Measurements from ENCODE around the gene PRLR. TPM values are rescaled to one million over a fixed set of nuclear protein-coding genes. Genes with fewer than 3 reads are reported as not detected.
"Not testable (repeated sequence)": the region's sequence is repeated elsewhere in the genome, so short reads cannot be mapped to it uniquely, and the experiment has no call there.

PRLR gene
- total and polyA plus RNA-seq, 3 experiments from 2014 or later: not detected

- no peaks in the 10 kb centered on the region for H3K9me3 Mint-ChIP-seq
These were observed 31.6 kb downstream of the PRLR start for GRCh38 chr5:35198686-35199085.

GRCh38 chr5:35198075-35198474, 32.2 kb downstream of the PRLR start:
- Mint-ChIP-seq H3K27me3 (peaks cover 16 to 20% of the 10 kb centered on the region in 2 donors), H3K4me3 (no peak overlapping the region), H3K9me3 (no peaks in the 10 kb centered on the region), H3K4me1 (no peaks in the 10 kb centered on the region), H3K27ac (no peak overlapping the region), H3K36me3 (no peaks in the 10 kb centered on the region)
- no peaks in the 10 kb centered on the region for H3K9me3 ChIP-seq (ENCODE audit: low read length)
- no peak overlapping the region for H3K27ac ChIP-seq (ENCODE audit: low read depth, low read length)
- ChIA-PET CTCF (interaction anchor here (1.1 to 1.5 kb wide), 2 partner anchors 15 to 453 kb away, joined by 3 to 4 read pairs; no protein-coding TSS in a partner anchor), POLR2A (no interaction called here)
- H3K36me3 ChIP-seq (ENCODE audit: insufficient read depth, low read length): no peaks in the 10 kb centered on the region
- peaks cover 3% of the 10 kb centered on the region for H3K27me3 ChIP-seq (ENCODE audit: insufficient read depth, low read length, poor library complexity, severe bottlenecking)
- H3K4me1 ChIP-seq (ENCODE audit: insufficient read depth, low read length): no peaks in the 10 kb centered on the region
- no peak for DNase-seq
- H3K4me3 ChIP-seq (ENCODE audit: low read length): no peak overlapping the region

More at GRCh38 chr5:35198686-35199085, 31.6 kb downstream of the PRLR start:
- H3K4me1 Mint-ChIP-seq: no peaks in the 10 kb centered on the region
- peaks cover 21 to 24% of the 10 kb centered on the region in 2 donors for H3K27me3 Mint-ChIP-seq
- H3K36me3 ChIP-seq (ENCODE audit: insufficient read depth, low read length): no peaks in the 10 kb centered on the region
- no peak overlapping the region for H3K4me3 ChIP-seq (ENCODE audit: low read length)
- H3K36me3 Mint-ChIP-seq: no peaks in the 10 kb centered on the region
- ChIA-PET CTCF (interaction anchor here (1.1 to 1.5 kb wide), 2 partner anchors 15 to 452 kb away, joined by 3 to 4 read pairs; no protein-coding TSS in a partner anchor), POLR2A (no interaction called here)
- no peak overlapping the region for H3K27ac ChIP-seq (ENCODE audit: low read depth, low read length)
- no peak for DNase-seq
- no peaks in the 10 kb centered on the region for H3K4me1 ChIP-seq (ENCODE audit: insufficient read depth, low read length)
- H3K4me3 Mint-ChIP-seq: no peak overlapping the region
- H3K9me3 ChIP-seq (ENCODE audit: low read length): no peaks in the 10 kb centered on the region
- no peak overlapping the region for H3K27ac Mint-ChIP-seq
- H3K27me3 ChIP-seq (ENCODE audit: insufficient read depth, low read length, poor library complexity, severe bottlenecking): peaks cover 3% of the 10 kb centered on the region

- H3K4me1 Mint-ChIP-seq: no peaks in the 10 kb centered on the region
- peaks cover 16 to 20% of the 10 kb centered on the region in 2 donors for H3K27me3 Mint-ChIP-seq
- no peaks in the 10 kb centered on the region for H3K9me3 Mint-ChIP-seq
- peak overlapping the region in 1 of 8 donors; percentile 39 for H3K27ac Mint-ChIP-seq
- ChIA-PET POLR2A (no interaction called here), CTCF (no interaction called here)
- no peak overlapping the region for H3K4me3 ChIP-seq (ENCODE audit: low read length)
- peaks cover 3% of the 10 kb centered on the region for H3K27me3 ChIP-seq (ENCODE audit: insufficient read depth, low read length, poor library complexity, severe bottlenecking)
- H3K36me3 ChIP-seq (ENCODE audit: insufficient read depth, low read length): no peaks in the 10 kb centered on the region
- H3K36me3 Mint-ChIP-seq: no peaks in the 10 kb centered on the region
- DNase-seq: no peak
- H3K27ac ChIP-seq (ENCODE audit: low read depth, low read length): no peak overlapping the region
- H3K4me3 Mint-ChIP-seq: no peak overlapping the region
- no peaks in the 10 kb centered on the region for H3K4me1 ChIP-seq (ENCODE audit: insufficient read depth, low read length)
- no peaks in the 10 kb centered on the region for H3K9me3 ChIP-seq (ENCODE audit: low read length)
These were observed 32.9 kb downstream of the PRLR start for GRCh38 chr5:35197351-35197750.

GRCh38 chr5:35195472-35195852, 34.8 kb downstream of the PRLR start:
- H3K36me3 ChIP-seq (ENCODE audit: insufficient read depth, low read length): no peaks in the 10 kb centered on the region
- H3K27ac Mint-ChIP-seq: no peak overlapping the region

GRCh38 chr5:35194635-35195471, 35.4 kb downstream of the PRLR start:
- Histone ChIP-seq H3K9me3 (ENCODE audit: low read length) (no peaks in the 10 kb centered on the region), H3K36me3 (ENCODE audit: insufficient read depth, low read length) (no peaks in the 10 kb centered on the region), H3K4me1 (ENCODE audit: insufficient read depth, low read length) (no peaks in the 10 kb centered on the region), H3K27me3 (ENCODE audit: insufficient read depth, low read length, poor library complexity, severe bottlenecking) (peaks cover 3% of the 10 kb centered on the region), H3K27ac (ENCODE audit: low read depth, low read length) (no peak overlapping the region), H3K4me3 (ENCODE audit: low read length) (no peak overlapping the region)
- Mint-ChIP-seq H3K36me3 (no peaks in the 10 kb centered on the region), H3K9me3 (no peaks in the 10 kb centered on the region), H3K27me3 (peaks cover 15 to 19% of the 10 kb centered on the region in 2 donors), H3K4me3 (no peak overlapping the region), H3K4me1 (no peaks in the 10 kb centered on the region), H3K27ac (no peak overlapping the region)
- no peak for DNase-seq
- CTCF ChIA-PET: no interaction called here
- POLR2A ChIA-PET: no interaction called here

More at GRCh38 chr5:35195472-35195852, 34.8 kb downstream of the PRLR start:
- H3K36me3 Mint-ChIP-seq: no peaks in the 10 kb centered on the region
- Histone ChIP-seq H3K9me3 (ENCODE audit: low read length) (no peaks in the 10 kb centered on the region), H3K4me3 (ENCODE audit: low read length) (no peak overlapping the region), H3K27me3 (ENCODE audit: insufficient read depth, low read length, poor library complexity, severe bottlenecking) (peaks cover 3% of the 10 kb centered on the region), H3K4me1 (ENCODE audit: insufficient read depth, low read length) (no peaks in the 10 kb centered on the region), H3K27ac (ENCODE audit: low read depth, low read length) (no peak overlapping the region)
- H3K4me1 Mint-ChIP-seq: no peaks in the 10 kb centered on the region
- no peak overlapping the region for H3K4me3 Mint-ChIP-seq
- POLR2A ChIA-PET: no interaction called here
- no peaks in the 10 kb centered on the region for H3K9me3 Mint-ChIP-seq
- CTCF ChIA-PET: no interaction called here
- peaks cover 19 to 20% of the 10 kb centered on the region in 2 donors for H3K27me3 Mint-ChIP-seq
- no peak for DNase-seq

- no peaks in the 10 kb centered on the region for H3K9me3 Mint-ChIP-seq
- Histone ChIP-seq H3K36me3 (ENCODE audit: insufficient read depth, low read length) (no peaks in the 10 kb centered on the region), H3K9me3 (ENCODE audit: low read length) (no peaks in the 10 kb centered on the region), H3K4me1 (ENCODE audit: insufficient read depth, low read length) (no peaks in the 10 kb centered on the region), H3K27me3 (ENCODE audit: insufficient read depth, low read length, poor library complexity, severe bottlenecking) (no peaks in the 10 kb centered on the region), H3K27ac (ENCODE audit: low read depth, low read length) (no peak overlapping the region), H3K4me3 (ENCODE audit: low read length) (no peak overlapping the region)
- no peak overlapping the region for H3K27ac Mint-ChIP-seq
- no peak for DNase-seq
- H3K4me1 Mint-ChIP-seq: no peaks in the 10 kb centered on the region
- peaks cover 8 to 10% of the 10 kb centered on the region in 2 donors for H3K27me3 Mint-ChIP-seq
- no peaks in the 10 kb centered on the region for H3K36me3 Mint-ChIP-seq
- H3K4me3 Mint-ChIP-seq: no peak overlapping the region
- CTCF ChIA-PET: no interaction called here
- POLR2A ChIA-PET: no interaction called here
These were observed 37.8 kb downstream of the PRLR start for GRCh38 chr5:35192506-35192905.

- H3K27ac ChIP-seq (ENCODE audit: low read depth, low read length); CTCF ChIA-PET; DNase-seq; H3K36me3 ChIP-seq (ENCODE audit: insufficient read depth, low read length); H3K27me3 ChIP-seq (ENCODE audit: insufficient read depth, low read length, poor library complexity, severe bottlenecking); H3K4me3 ChIP-seq (ENCODE audit: low read length); H3K4me1 Mint-ChIP-seq; H3K4me3 Mint-ChIP-seq; H3K4me1 ChIP-seq (ENCODE audit: insufficient read depth, low read length); H3K36me3 Mint-ChIP-seq; POLR2A ChIA-PET; H3K27ac Mint-ChIP-seq; H3K9me3 ChIP-seq (ENCODE audit: low read length); H3K9me3 Mint-ChIP-seq: not testable (repeated sequence)
- H3K27me3 Mint-ChIP-seq: peaks cover 9 to 12% of the 10 kb centered on the region in 2 donors
These were observed 40.5 kb downstream of the PRLR start for GRCh38 chr5:35189801-35190200.

- POLR2A ChIA-PET: no interaction called here
- Mint-ChIP-seq H3K36me3 (no peaks in the 10 kb centered on the region), H3K4me1 (no peaks in the 10 kb centered on the region), H3K9me3 (no peaks in the 10 kb centered on the region), H3K27me3 (peaks cover 9 to 24% of the 10 kb centered on the region in 2 donors), H3K4me3 (no peak overlapping the region), H3K27ac (no peak overlapping the region)
- H3K36me3 ChIP-seq (ENCODE audit: insufficient read depth, low read length): no peaks in the 10 kb centered on the region
- no peak for DNase-seq
- no peak overlapping the region for H3K27ac ChIP-seq (ENCODE audit: low read depth, low read length)
- no peaks in the 10 kb centered on the region for H3K4me1 ChIP-seq (ENCODE audit: insufficient read depth, low read length)
- CTCF ChIA-PET: no interaction called here
- H3K9me3 ChIP-seq (ENCODE audit: low read length): no peaks in the 10 kb centered on the region
- H3K27me3 ChIP-seq (ENCODE audit: insufficient read depth, low read length, poor library complexity, severe bottlenecking): no peaks in the 10 kb centered on the region
- no peak overlapping the region for H3K4me3 ChIP-seq (ENCODE audit: low read length)
These were observed 42.2 kb downstream of the PRLR start for GRCh38 chr5:35188031-35188457.

All from CD8-positive, alpha-beta memory T cell (primary cell).